DMS 273 (cell line): ENCODE measurements around the gene TRIP13.

Experiments
- DNase-seq: peaks from one replicate; lab custom pipeline; 2025; ENCODE audit not compliant: unreplicated experiment; lab: John Stamatoyannopoulos, UW

The TRIP13 gene

GRCh38 chr5:949815-950560 lies 57.3 kb downstream of the TRIP13 start:
- no peak for DNase-seq

DNA sequence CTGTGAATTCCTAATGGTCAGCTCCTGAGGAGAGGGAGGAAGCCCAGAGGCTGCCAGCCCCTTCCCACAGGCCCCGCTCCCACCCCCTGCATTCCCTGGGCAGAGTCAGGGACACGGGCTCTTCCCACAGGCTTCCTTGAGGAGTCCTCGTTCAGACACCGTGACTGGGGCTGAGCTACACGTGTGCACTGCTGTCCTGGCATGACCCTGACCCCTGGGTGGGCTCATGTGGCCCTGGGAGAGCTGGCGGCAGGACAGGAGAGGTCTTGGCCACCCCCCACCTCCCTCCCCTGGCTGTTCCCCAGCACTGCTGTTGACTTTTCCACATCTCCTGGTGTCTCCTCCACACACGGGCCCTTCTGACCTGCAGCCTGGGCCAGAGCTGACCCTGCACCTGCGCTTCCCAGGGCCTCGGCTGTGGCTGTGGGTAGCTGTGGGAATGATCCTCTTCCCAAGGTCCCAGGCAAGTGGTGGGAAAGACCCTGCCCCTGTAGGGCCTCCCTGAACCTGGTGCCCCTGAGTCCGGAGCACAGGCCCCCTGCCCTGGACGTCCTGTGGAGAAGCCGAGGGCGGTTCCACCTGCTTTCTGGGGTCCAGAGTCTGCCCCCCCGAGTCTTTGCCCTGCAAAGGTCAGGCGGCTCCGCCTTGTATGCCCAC lies 59.4 kb downstream of the TRIP13 start:
- DNase-seq: no peak

GRCh38 chr5:952597-953271 lies 60.0 kb downstream of the TRIP13 start:
- no peak for DNase-seq

DNA sequence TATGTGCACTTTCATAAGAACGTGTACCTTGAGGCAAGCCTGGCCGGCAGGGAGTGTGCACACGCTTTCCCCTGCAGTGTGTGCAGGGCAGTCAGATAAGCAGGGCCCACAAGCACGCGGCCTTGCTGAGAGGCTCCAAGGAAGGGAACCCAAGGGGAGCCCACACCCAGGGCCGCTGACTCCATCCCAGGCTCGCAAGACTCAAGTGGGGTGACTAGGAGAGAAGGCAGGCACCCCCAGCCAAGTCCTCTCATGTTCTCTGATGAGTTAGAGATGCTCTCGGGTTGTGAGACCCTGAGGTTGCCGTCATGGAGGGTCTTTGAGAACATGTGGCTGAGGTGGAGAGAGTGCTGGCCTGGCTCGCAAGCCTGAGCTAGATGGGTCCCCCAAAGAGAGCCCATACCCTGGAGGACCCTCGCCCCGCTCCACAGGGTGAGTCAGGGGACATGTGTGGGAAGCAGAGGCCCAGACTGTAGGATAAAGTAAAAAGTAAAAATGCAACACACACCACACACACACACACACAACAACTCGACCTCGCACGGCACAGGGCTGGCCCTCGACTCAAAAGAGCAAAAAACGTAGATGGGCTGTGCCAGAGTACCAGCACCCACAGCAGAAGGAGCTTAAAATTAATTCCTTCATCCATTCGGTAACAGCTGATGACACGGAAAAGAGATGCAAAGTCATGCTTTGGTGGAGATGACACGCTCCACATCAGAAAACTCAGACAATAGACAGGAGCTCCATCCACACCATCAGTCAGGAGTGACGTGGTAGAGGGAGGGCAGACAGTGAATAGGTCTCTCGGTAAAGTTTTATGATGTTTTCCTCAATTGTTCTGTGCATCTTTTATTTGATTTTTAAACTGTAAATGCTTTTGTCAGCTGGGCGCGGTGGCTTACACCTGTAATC lies 61.1 kb downstream of the TRIP13 start:
- DNase-seq: no peak

GRCh38 chr5:955886-956761 lies 63.4 kb downstream of the TRIP13 start:
- DNase-seq: no peak

DNA sequence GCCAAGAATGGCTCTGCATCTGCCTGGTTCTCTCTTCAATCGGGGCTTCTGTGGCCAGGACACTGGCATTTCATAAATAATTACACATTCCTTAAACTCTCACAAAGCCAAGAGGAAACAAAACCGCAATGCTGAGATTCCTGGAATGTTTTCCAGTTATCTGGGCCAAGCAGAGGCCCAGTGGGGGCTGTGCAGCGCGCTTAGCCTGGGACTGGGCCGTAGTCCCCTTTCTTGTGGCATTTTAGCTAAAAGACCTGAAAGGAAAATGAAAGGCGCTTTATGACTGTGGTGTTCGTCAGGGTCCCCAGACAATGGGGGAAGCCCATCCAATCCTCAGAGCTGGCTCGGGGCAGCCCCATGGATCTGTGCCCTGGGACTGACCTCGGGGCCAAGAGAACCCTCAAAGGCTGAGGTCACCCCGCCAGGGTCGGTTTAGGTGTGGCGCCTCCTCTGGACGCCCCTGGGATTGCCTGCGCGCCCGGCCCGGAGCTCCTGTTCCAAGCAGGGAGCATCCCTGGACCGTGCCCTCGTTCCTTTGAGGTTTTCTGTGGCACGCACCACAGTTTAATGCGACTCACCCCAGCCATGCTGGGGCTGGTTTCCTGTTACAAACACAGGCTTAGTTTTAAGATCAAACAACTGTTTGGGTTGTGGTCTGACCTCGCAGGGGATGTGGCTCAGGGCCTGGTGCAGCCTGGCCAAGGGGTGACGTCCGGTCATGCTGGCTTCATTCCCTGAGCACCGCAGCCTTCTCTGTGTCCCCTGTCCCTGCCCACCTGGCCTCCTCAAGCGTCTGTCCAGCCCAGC lies 64.5 kb downstream of the TRIP13 start:
- peak; percentile 23 for DNase-seq

DNA sequence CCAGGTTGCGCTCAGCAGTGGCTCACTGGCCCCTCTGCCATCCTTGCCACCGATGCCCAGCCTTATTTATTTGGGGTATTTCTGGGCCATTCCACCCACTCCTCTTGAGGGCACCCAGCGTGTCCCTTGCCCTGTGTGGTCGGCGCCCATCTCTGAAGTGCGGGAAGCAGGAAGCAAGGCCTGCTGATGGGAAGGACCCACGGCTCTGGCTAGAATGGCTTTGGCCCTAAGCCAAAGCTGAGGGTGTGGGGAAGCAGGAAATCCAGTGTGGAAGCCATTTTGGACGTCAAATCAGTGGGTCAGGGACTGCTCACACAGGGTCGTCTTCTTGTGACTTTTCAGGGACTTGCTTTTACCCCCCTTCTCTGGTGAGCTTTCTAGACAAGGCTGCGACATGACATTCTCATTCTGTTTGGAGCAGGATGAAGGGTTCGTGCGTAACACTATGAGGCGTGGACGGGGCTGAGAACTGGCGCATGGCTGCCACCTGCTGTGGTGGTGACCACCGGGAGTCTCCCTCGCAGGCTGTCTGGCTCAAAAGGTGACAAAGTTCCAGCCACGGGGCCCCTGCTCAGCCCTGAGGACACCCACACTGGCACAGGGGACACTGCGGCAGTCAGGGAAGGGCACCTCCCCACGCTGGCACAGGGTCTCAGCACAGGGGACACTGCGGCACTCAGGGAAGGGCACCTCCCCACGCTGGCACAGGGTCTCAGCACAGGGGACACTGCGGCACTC lies 65.2 kb downstream of the TRIP13 start:
- no peak for DNase-seq

DNA sequence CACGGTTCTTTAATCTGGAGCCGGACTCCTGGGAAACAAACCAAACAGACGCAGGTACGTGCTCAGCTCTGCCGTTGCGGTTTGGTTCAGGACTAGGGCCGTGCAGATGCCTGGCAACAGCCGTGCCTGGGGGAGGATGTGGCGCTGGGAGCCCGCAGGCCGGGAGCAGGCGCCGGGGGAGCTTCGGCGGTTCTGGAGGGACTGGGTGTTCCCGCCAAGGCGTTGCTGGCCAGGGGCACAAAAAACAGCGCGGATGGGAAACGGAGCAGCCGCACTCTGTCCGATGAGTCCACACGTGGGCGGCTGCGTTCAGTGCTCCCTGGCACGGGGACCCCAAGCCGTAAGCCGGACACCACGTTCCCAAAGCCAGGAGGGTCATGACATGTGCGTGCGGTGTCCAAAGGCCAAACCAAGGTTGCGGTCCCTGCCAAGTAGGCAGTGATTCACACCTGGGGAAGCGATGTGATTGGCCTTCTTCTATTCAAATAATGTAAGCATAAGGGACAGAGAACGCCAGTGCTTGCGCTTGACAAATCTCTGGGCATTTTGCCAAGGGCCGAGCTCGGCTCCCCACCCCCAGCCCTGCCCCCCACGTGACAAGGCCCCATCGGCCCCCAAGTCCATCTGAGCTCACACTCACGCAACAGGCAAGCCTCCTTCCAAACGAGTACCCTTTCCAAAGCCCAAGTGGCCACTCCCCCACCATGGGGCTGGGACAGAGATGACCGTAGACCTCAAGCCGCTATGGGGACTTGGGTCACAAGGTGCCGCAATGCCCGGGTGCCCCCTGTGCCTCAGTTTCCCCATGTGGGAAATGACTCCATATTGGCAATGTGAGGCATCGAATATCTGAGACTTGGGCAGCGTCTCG lies 66.3 kb downstream of the TRIP13 start:
- peak; percentile 81 for DNase-seq

DNA sequence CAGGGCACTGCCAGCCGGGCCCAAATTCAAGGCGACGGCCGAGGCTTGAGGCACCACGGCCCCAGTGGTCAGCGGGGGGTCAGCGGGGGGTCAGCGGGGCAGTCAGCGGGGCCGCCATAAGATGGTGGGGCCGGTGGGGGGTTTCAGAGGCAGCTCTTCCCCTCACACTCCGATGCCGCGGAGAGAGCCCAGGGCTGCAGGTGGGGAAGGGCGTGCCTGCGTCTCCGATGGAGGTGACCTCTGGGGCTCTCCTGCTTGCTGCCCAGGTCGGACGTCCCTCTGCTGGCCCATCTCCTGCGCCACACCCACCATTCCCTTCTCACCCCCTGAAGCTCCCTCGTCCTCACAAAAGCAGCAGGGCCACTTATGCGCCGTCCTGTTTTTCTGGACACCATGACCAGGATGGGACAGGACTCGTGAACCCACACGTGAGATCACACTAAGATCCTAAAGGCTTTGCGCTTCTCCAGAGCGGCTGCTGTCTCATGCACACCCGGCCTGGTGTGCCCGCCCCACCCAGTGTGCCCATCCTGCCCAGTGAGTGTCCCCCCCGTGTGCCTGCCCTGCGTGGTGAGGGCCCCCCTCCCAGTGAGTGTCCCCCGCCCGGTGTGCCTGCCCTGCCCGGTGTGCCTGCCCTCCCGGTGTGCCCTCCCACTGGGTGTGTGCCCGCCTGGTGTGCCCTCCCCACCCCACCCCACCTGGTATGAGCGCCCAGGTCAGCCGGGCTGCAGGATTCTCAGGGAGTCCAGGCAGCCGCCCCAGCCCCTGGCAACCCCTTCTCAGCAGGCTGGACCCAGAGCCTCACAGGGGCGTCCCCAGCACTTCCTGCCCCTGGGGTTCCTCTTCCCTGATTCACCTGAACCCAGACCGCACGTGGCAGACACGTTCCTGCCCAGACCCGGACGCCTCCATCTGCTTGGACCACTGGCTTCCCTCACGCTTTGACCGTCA lies 67.2 kb downstream of the TRIP13 start:
- no peak for DNase-seq

GRCh38 chr5:960551-960950 lies 67.9 kb downstream of the TRIP13 start:
- DNase-seq: no peak

DNA sequence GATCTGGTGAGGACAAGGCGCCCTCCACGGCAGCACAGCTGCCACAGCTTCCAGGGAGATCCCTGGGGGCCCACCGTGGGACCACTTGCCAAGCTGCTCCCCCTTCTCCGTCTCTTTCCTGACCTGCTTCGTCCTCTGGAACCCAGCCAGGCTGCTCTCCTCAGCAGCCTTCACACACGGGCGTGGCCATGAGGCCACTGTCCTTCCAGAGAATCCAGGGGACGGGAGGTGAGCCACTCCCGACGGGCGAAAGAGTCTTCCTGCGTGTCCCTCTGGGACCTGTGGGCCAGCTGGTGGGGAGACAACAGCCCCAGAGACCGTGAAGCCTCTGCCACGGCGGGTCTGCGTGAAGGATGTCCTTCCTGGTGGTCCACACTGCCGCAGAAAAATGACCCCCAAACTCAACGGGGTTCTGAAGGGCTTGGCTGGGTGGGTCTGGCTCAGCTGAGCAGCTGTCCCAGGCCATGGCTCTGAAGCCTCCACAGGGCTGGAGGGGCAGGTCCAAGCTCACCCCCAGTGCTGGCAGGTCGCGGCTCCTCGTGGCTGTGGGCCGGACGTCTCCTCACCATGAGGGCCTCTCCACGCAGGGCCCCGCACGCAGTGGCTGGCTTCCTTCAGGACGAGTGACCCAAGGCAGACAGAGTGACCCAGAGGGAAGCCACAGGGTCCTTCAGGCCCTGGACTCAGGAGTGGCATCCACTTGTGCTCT lies 68.5 kb downstream of the TRIP13 start:
- DNase-seq: peak; percentile 27

GRCh38 chr5:961711-962240 lies 69.1 kb downstream of the TRIP13 start:
- no peak for DNase-seq

- DNase-seq: no peak
Measured at GRCh38 chr5:962386-962785, 69.7 kb downstream of the TRIP13 start.

GRCh38 chr5:962801-963200 lies 70.1 kb downstream of the TRIP13 start:
- DNase-seq: no peak

DNA sequence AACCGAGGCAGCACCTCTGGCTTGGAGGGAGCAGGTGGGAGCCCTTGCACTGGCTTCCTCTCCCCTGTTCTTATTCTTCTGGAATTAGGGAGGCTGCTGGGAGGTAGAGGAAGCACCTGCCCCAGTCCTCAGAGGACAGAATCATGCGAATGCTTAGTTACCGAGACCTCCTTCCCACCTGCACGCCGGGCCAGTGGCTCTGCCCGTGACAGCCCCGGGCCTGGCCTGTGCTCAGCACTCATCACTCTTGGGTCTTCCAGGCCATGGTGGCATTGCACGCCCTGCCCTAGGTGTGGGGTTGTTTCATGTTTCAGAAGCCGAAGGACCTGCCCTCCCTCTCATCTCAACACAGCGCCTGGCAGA lies 70.6 kb downstream of the TRIP13 start:
- DNase-seq: no peak
